IPS-18a (cell line): ENCODE data around the gene TAF1A.
A peak's percentile ranks its signal among the peaks of the same experiment; 100 is the strongest.
"Not testable (repeated sequence)": the region's sequence is repeated elsewhere in the genome, so short reads cannot be mapped to it uniquely, and the experiment has no call there.

Experiments used
- H3K27ac ChIP-seq: one replicate; pipeline ENCODE4 v1.5.1; 2013; ENCODE audit warnings: low read length
- H3K27me3 ChIP-seq: one replicate; pipeline ENCODE4 v1.6.1; 2013; ENCODE audit warnings: mild to moderate bottlenecking, low read length; ENCODE audit not compliant: control insufficient read depth, insufficient read depth
- H3K36me3 ChIP-seq: one replicate; pipeline ENCODE4 v1.6.1; 2013; ENCODE audit warnings: low read depth, low read length; ENCODE audit not compliant: control insufficient read depth
- H3K4me1 ChIP-seq: one replicate; pipeline ENCODE4 v1.6.1; 2013; ENCODE audit warnings: low read depth, low read length; ENCODE audit not compliant: control insufficient read depth
- H3K4me3 ChIP-seq: one replicate; pipeline ENCODE4 v1.5.1; 2013; ENCODE audit warnings: low read length
- H3K9ac ChIP-seq: one replicate; pipeline ENCODE4 v1.6.1; 2013; ENCODE audit warnings: mild to moderate bottlenecking, low read length, moderate library complexity
- H3K9me3 ChIP-seq: one replicate; pipeline ENCODE4 v1.6.1; 2013; ENCODE audit warnings: low read depth, low read length; ENCODE audit not compliant: control insufficient read depth

Gene TAF1A

GRCh38 chr1:222618001-222618879, 28.5 kb upstream of the TAF1A start, which contains the start of gene MIA3:
Gene MIA3 (plus strand): TSS chr1:222618097. CDS start chr1:222618111, 14 bp downstream.
- Histone ChIP-seq H3K27me3 (peaks cover 18% of the 10 kb centered on the region), H3K4me1 (no peaks in the 10 kb centered on the region), H3K4me3 (peak within 1 kb of the TSS; percentile 76), H3K27ac (no peak within 1 kb of the TSS), H3K36me3 (peaks cover 6% of the 10 kb centered on the region), H3K9me3 (no peaks in the 10 kb centered on the region), H3K9ac (peak within 1 kb of the TSS; percentile 69)

- H3K27me3 ChIP-seq = peaks cover 24% of the 10 kb centered on the region
- no peaks in the 10 kb centered on the region for H3K36me3 ChIP-seq
- H3K4me3 ChIP-seq = peak overlapping the region; percentile 65
- no peaks in the 10 kb centered on the region for H3K4me1 ChIP-seq
- peak overlapping the region; percentile 48 for H3K9ac ChIP-seq
- no peak overlapping the region for H3K27ac ChIP-seq
- no peaks in the 10 kb centered on the region for H3K9me3 ChIP-seq
Observed at GRCh38 chr1:222617367-222617951, 27.7 kb upstream of the TAF1A start.

DNA sequence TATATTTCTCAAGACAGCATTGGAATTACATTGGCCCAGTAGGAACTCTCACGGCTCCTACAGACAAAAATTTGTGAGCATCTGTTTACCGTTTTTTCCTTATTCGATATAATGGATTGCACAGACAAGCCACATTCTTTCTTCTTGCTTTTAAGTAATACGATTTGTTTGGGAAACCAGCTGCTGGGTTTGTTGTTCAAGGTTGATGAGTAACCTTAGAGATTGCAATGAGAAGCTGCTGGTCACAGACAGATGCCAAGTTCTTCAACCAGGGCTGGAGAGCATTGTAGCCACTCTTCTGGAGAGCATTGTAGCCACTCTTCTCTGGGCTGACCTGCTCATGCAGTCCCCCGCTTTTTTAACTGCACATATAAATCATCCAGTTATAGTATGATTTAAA, 26.8 kb upstream of the TAF1A start:
- Histone ChIP-seq H3K4me3 (no peak overlapping the region), H3K9ac (no peak overlapping the region), H3K9me3 (no peaks in the 10 kb centered on the region), H3K4me1 (no peaks in the 10 kb centered on the region), H3K36me3 (no peaks in the 10 kb centered on the region), H3K27ac (no peak overlapping the region), H3K27me3 (peaks cover 24% of the 10 kb centered on the region)

GRCh38 chr1:222613627-222614026, 23.9 kb upstream of the TAF1A start:
- H3K27me3 ChIP-seq = peaks cover 24% of the 10 kb centered on the region
- no peak overlapping the region for H3K9ac ChIP-seq
- no peaks in the 10 kb centered on the region for H3K4me1 ChIP-seq
- H3K36me3 ChIP-seq = no peaks in the 10 kb centered on the region
- H3K9me3 ChIP-seq = no peaks in the 10 kb centered on the region
- H3K27ac ChIP-seq = no peak overlapping the region
- H3K4me3 ChIP-seq = no peak overlapping the region

DNA sequence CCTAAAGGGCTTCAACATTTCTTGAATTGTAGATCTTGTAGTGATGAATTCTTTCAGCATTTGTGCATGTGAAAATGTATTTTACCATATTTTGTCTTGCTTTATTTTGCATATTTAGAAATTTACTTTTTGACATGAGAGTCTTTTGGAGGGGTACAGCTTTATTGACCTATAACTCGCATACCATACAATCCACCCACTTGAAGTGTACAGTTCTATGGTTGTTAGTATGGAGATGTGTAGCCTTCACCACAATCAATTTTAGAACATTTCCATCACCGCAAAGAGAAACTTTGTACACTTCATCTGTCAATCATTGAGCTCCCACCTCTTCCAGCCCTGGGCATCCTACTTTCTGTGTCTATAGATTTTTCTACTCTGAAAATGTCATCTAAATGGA, 21.0 kb upstream of the TAF1A start:
- Histone ChIP-seq H3K27ac (no peak overlapping the region), H3K4me3 (no peak overlapping the region), H3K9me3 (no peaks in the 10 kb centered on the region), H3K27me3 (peaks cover 15% of the 10 kb centered on the region), H3K4me1 (no peaks in the 10 kb centered on the region), H3K9ac (no peak overlapping the region), H3K36me3 (no peaks in the 10 kb centered on the region)

DNA sequence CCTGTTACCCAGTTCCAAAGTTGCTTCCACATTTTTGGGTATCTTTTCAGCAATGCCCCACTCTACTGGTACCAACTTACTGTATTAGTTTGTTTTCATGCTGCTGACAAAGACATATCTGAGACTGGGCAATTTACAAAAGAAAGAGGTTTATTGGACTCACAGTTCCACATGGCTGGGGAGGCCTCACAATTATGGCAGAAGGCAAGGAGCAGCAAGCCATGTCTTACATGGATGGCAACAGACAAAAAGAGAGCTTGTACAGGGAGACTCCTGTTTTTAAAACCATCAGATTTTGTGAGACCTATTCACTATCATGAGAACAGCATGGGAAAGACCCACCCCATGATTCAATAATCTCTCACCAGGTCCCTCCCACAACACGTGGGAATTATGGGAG, 19.4 kb upstream of the TAF1A start:
- not testable (repeated sequence) for H3K4me1 ChIP-seq, H3K9me3 ChIP-seq, H3K27ac ChIP-seq, H3K9ac ChIP-seq, H3K36me3 ChIP-seq, H3K4me3 ChIP-seq
- H3K27me3 ChIP-seq = peaks cover 15% of the 10 kb centered on the region

DNA sequence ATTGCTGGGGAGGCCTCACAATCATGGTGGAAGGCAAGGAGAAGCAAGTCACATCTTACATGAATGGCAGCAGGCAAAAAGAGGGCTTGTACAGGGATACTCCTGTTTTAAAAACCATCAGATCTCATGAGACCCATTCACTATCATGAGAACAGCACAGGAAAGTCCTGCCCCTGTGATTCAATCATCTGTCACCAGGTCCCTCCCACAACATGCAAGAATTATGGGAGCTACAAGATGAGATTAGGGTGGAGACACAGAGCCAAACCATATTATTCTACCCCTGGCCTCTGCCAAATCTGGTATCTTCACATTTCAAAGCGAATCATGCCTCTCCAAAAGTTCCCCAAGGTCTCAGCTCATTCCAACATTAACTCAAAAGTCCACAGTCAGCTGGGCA, 17.0 kb upstream of the TAF1A start:
- Histone ChIP-seq H3K4me1 (no peaks in the 10 kb centered on the region), H3K4me3 (no peak overlapping the region), H3K36me3 (no peaks in the 10 kb centered on the region), H3K9me3 (no peaks in the 10 kb centered on the region), H3K9ac (no peak overlapping the region), H3K27me3 (no peaks in the 10 kb centered on the region), H3K27ac (no peak overlapping the region)

DNA sequence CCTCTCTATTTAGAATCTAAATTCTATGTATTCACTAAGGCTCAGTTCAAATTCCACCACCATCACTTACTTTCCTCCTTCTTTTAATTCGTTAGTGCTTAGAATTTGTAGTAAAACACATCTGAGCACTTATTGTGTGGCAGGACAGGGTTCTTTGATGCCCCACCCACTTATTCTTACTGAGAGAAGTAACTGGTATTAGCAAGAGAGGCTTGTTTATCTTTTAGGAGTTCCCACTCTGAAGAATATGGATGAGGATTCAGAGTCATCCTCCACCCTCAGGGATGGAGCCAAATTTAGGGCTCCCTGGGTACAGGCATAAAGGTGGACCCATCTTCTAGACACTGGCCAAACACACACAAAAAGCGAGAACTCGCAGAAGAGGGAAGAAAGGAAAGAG, 11.5 kb upstream of the TAF1A start:
- H3K4me1 ChIP-seq = no peaks in the 10 kb centered on the region
- no peak overlapping the region for H3K4me3 ChIP-seq
- H3K9me3 ChIP-seq = no peaks in the 10 kb centered on the region
- peaks cover 8% of the 10 kb centered on the region for H3K27me3 ChIP-seq
- H3K27ac ChIP-seq = no peak overlapping the region
- no peaks in the 10 kb centered on the region for H3K36me3 ChIP-seq
- no peak overlapping the region for H3K9ac ChIP-seq

DNA sequence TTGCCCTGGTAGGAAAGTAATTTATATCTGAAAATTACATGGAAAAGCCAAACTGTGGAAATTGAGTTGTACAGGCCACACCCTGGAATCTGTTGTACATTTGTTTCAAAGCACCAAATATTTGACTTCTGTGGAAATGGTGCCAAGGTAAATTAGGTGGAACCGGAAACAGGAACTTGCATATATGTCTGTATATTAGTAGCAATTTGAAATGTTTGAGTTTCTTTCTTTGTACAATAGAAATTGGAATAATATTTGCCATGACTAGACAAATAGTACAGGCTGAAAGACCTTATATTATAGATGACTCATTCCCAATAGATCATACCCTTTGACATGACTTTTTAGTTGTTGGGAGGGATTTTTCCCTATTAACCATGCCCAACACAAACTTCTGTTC, 10.5 kb upstream of the TAF1A start:
- Histone ChIP-seq H3K27ac (no peak overlapping the region), H3K9me3 (no peaks in the 10 kb centered on the region), H3K9ac (no peak overlapping the region), H3K4me3 (no peak overlapping the region), H3K36me3 (no peaks in the 10 kb centered on the region), H3K27me3 (peaks cover 8% of the 10 kb centered on the region), H3K4me1 (no peaks in the 10 kb centered on the region)

DNA sequence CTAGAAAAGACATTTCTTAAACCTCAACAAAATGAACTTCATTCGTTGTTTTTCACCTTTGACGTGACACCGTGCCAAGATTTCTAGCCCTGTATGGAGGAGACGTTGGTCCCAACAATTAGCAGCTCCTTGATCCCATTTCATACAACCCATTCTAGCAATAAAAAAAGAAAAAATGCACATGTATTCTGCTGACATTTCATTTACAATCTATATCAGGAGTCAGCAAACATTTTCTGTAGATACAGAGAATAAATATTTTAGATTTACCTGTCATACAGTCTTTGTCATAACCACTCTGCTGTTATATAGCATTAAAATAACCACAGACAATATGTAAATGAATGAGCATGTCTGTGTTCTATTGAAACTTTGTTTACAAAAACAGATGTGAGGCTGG, 7.0 kb upstream of the TAF1A start:
- Histone ChIP-seq H3K27ac (no peak overlapping the region), H3K4me3 (no peak overlapping the region), H3K4me1 (no peaks in the 10 kb centered on the region), H3K9ac (no peak overlapping the region), H3K36me3 (no peaks in the 10 kb centered on the region), H3K9me3 (no peaks in the 10 kb centered on the region), H3K27me3 (peaks cover 9% of the 10 kb centered on the region)

DNA sequence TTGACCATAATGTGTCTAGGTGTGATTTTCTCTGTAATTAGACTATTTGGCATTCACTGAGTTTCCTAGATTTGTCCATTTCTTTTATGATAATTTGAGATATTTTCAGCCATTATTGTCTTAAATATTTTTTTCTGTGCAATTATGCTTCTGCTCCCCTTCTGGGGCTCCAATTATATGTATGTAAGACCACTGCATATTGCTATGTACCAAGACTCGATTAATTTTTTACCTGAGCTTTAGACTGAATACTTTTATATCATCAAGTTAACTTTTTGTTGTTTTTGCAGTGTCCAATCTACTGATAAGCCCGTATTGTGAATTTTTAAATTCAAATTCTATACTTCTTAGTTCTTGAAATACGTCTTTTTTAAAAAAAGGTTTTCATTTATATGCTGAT, 5.1 kb upstream of the TAF1A start:
- no peak overlapping the region for H3K4me3 ChIP-seq
- no peak overlapping the region for H3K9ac ChIP-seq
- no peaks in the 10 kb centered on the region for H3K36me3 ChIP-seq
- H3K27ac ChIP-seq = no peak overlapping the region
- H3K4me1 ChIP-seq = no peaks in the 10 kb centered on the region
- H3K27me3 ChIP-seq = peaks cover 10% of the 10 kb centered on the region
- no peaks in the 10 kb centered on the region for H3K9me3 ChIP-seq

DNA sequence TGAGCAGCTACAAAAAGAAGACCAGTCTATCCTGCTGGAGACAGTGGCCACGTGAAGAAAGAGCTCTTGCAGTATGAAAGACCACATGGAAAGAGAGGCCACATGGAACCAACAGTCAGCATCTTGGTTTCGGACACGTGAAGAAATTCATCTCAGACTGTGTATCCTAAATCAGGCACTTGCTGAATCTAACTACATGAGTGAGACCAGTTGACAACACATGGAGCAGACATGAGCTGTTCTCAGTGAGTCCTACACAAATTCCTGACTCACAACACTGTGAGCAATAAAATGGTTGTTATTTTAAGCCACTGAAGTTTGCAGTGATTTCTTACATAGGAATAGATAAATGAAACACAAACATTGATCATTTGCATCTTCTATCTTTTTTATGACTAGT, 2.4 kb upstream of the TAF1A start:
- Histone ChIP-seq H3K36me3 (peaks cover 5% of the 10 kb centered on the region), H3K9me3 (no peaks in the 10 kb centered on the region), H3K27ac (no peak overlapping the region), H3K4me1 (peaks cover 3% of the 10 kb centered on the region), H3K4me3 (no peak overlapping the region), H3K9ac (no peak overlapping the region), H3K27me3 (peaks cover 5% of the 10 kb centered on the region)
